HG03460 (cell line): ENCODE measurements around the gene TRIM7.

ENCODE experiments used
- ATAC-seq: cut with Tn5 transposase; IDR thresholded peaks from one replicate; pipeline ENCODE4 v1.9.1; 2021; ENCODE audit not compliant: unreplicated experiment

Gene TRIM7

GRCh38 chr5:181233088-181233800 lies 28.2 kb upstream of the TRIM7 start:
- ATAC-seq, result no peak

GRCh38 chr5:181232593-181232992 lies 27.6 kb upstream of the TRIM7 start:
- ATAC-seq, result no peak

- ATAC-seq, result no peak
Measured at GRCh38 chr5:181231432-181231831, 26.4 kb upstream of the TRIM7 start.

GRCh38 chr5:181230551-181230950 lies 25.6 kb upstream of the TRIM7 start:
- ATAC-seq, result no peak

- no peak for ATAC-seq
Measured at GRCh38 chr5:181229996-181230395, 25.0 kb upstream of the TRIM7 start.

- no peak for ATAC-seq
Measured at GRCh38 chr5:181224390-181225229, 19.6 kb upstream of the TRIM7 start.

GRCh38 chr5:181223729-181224389 lies 18.9 kb upstream of the TRIM7 start:
- peak; percentile 3 for ATAC-seq

GRCh38 chr5:181223058-181223728 lies 18.2 kb upstream of the TRIM7 start, which contains the start of gene TRIM41:
Gene TRIM41 (plus strand): TSS chr5:181223281. CDS start chr5:181224000, 719 bp downstream.
- ATAC-seq, result peak; percentile 61

GRCh38 chr5:181222630-181223057 lies 17.6 kb upstream of the TRIM7 start:
- ATAC-seq, result peak; percentile 4

GRCh38 chr5:181221792-181222629 lies 17.0 kb upstream of the TRIM7 start:
- ATAC-seq, result peak; percentile 28

GRCh38 chr5:181221105-181221791 lies 16.3 kb upstream of the TRIM7 start:
- ATAC-seq, result no peak

- no peak for ATAC-seq
Measured at GRCh38 chr5:181220178-181220515, 15.2 kb upstream of the TRIM7 start.

GRCh38 chr5:181219262-181220177 lies 14.5 kb upstream of the TRIM7 start:
- no peak for ATAC-seq

- ATAC-seq, result no peak
Measured at GRCh38 chr5:181218795-181219124, 13.8 kb upstream of the TRIM7 start.

- ATAC-seq, result peak; percentile 19
Measured at GRCh38 chr5:181217803-181218062, 12.7 kb upstream of the TRIM7 start.

GRCh38 chr5:181217111-181217802 lies 12.3 kb upstream of the TRIM7 start:
- ATAC-seq, result peak; percentile 14

- no peak for ATAC-seq
Measured at GRCh38 chr5:181215997-181216989, 11.3 kb upstream of the TRIM7 start.
